Measurements from ENCODE around the gene BAX.

DNA sequence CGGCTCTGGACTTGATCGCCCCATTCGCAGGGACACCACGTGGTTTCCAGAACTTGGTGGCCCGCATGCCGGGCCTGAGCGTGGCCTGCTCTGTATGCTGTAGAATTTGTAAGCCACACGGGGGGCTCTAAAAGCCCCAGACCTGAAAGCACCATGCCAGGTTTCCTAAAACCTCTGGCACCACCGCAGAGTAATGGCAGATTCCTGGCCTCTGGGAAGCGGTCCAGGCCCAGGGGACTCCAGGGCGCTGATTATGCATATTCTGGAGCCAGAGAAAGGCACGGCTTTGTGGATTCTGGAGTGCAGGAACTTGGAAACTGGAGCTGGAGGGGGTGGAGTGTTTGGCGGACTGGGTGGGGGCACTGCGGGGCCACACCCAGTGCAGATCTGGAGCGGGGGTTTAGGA is 14.1 kb downstream of the BAX start:
- TF ChIP-seq CTCF (IDR thresholded peaks at IDR 0.05), result no peak
- no peak for TF ChIP-seq POLR2A (IDR thresholded peaks at IDR 0.05)

Measured in body of pancreas (tissue), 4 donors.